GM21528 (cell line): ENCODE measurements around the gene ZNF684.
A peak's percentile ranks its signal among the peaks of the same experiment; 100 is the strongest.
"Not testable (repeated sequence)": the region's sequence is repeated elsewhere in the genome, so short reads cannot be mapped to it uniquely, and the experiment has no call there.

Experiments used
- ATAC-seq: cut with Tn5 transposase; IDR thresholded peaks from one replicate; pipeline ENCODE4 v1.9.1; 2021; ENCODE audit warnings: mild to moderate bottlenecking, moderate library complexity; ENCODE audit not compliant: unreplicated experiment, low FRiP score

Gene ZNF684

DNA sequence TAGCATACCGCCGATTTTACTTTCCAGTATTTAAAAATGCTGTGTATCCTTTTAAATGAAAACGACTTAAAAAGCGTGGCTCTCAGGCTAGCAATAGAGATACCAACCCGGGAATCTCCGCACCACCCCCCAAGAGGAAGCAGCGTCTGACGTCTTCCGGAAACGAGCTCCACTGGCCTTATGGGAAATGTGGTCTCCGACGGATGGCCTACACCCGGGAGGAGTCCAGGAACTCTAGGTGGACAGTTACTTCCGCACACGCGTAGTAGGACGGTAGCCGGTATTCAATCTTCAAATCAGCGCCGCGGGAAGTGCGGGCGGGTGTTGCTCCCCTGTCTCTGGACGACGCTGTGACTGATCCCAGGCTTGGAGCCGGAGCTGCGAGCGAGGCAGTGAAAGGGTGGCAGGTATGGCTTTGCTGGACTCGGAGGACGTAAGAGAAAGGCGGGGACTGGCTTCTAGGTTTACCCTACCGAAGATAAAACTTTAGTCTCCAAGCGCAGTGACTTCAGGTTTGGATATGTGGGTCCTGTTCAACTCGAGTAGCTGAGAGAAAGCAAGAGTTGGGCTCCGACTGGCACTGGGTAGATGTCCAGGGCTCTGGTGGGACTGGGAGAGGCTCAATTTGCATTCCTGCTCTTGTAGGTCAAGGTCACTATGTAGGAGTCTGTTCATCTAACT, at the start of gene ZNF684:
Gene ZNF684, plus strand, starts transcription at position 257 of the 681 bp plus-strand sequence. CDS start 1,530 bp downstream, outside the sequence.
- ATAC-seq, result peak; percentile 96

GRCh38 chr1:40495315-40495903, 36.0 kb upstream of the ZNF684 start:
- no peak for ATAC-seq

DNA sequence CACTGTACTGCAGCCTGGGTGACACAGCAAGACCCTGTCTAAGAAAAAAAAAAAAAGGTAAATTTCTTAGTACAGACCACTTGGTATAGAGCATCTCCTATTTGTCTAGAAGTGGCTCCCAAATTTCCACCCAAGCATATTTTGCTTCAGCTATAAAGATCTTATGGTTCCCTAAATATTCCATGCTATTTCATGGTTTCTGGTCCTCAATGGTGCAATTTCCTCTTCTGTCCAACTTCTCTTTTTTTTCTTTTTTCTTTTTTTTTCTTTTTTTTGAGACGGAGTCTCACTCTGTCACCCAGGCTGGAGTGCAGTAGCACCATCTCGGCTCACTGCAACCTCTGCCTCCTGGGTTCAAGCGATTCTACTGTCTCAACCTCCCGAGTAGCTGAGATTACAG, 28.8 kb upstream of the ZNF684 start:
- ATAC-seq, result not testable (repeated sequence)

DNA sequence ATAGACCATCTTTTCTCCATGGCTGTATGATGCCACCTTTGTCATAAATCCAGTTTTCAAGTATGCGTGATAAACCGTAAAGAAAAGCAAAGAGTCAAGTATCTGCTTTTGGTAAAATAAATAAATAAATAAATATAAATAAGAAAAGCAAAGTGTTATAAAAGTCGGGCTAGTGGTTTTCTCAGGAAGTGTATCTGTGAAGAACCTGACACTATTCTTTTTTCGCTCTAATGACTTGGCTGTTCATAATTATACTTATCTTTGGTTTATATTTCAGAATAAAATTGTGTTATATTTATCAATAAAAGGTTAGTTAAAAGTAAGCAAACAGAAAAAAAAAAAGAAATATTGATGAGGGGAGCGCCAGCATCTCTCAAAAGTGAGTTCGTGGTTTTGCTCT, 23.5 kb upstream of the ZNF684 start:
- ATAC-seq, result no peak

- ATAC-seq, result peak; percentile 87
Measured at GRCh38 chr1:40508375-40509341, 22.8 kb upstream of the ZNF684 start, which contains the start of gene EXO5. EXO5 (plus strand) TSS chr1:40508767; CDS start chr1:40514545, 5,778 bp downstream.

- ATAC-seq, result no peak
Measured at GRCh38 chr1:40519517-40519916, 11.9 kb upstream of the ZNF684 start.

DNA sequence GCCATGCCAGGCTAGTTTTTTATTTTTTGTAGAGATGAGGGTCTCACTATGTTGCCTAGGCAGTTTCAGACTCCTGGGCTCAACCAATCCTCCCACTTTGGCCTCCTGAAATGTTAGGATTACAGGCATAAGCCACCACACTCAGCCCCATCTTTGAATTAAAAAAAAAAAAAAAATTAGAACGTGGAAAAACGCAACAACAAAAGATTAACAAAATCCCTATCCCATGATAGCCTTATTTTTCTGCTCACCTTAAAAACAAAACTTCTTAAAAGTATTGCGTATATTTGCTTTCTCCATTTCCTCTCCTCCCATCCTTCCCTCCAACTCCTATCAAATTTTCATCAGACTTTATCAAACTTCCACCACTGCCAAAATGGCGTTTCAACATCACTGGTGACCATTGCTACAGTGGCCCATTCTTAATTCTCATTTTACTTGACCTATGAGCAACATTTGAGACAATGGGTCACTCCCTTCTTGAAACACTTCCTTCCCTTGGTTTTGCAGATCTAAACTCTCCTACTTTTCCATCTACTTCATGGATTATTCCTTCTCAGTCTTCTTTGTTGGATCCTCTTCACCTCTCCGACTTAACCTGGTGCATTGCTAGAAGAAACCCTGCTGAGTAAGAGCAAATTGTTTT, 579 bp upstream of the ZNF684 start:
- ATAC-seq, result no peak

DNA sequence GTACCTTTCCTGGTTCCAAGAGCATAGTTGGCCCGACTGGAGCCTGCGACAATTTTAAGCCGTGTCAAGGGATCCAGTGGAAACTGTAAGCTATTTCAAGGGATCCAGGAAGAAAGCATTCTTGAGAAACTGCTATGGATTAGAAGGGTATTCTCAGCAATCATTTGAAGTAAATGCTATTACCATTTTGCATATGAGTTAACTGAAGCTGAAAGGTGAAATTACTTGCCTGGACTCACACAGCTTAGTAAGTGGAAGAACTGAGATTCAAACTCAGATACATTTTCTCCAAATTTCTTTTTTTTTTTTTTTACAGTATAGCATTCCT, 589 bp downstream of the ZNF684 start:
- ATAC-seq, result no peak

- ATAC-seq, result peak; percentile 45
Measured at GRCh38 chr1:40532844-40533424, 1.5 kb downstream of the ZNF684 start.

DNA sequence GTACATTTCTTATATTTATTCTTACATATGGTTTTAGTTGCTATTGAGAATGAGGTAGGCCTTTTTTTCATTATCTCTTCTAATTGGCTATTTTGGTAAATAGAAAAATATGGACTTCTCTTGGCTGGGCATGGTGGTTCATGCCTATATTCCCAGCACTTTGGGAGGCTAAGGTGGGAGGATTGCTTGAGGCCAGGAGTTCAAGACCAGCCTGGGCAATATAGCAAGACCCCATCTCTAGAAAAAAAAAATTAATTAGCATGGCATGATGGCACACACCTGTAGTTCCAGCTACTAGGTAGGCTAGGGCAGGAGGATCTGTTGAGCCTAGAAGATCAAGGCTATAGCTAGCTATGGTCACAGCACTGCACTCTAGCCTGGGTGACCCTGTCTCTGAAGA, 3.2 kb downstream of the ZNF684 start:
- ATAC-seq, result no peak

- no peak for ATAC-seq
Measured at GRCh38 chr1:40535732-40536131, 4.3 kb downstream of the ZNF684 start.

- ATAC-seq, result no peak
Measured at GRCh38 chr1:40539338-40539737, 7.9 kb downstream of the ZNF684 start.

- ATAC-seq, result no peak
Measured at GRCh38 chr1:40546957-40547356, 15.5 kb downstream of the ZNF684 start.

DNA sequence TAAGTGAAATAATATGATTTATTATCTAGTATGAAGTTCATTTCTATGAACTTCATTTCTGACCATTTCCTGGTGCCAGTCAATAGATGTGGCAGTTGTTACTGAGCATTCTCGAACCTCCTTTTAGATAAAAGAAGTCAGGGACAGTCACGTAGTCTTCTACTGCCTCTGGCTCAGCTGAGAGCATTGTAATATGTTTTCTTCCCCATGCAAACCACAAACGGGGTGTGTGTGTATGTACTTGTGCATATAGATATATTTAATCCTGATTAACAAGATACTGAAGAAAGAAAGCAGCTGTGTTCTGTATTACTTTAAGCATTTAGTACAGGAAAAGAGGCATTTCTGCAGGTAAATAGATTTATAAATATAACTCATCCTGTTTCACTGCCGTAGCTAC, 21.6 kb downstream of the ZNF684 start:
- no peak for ATAC-seq

DNA sequence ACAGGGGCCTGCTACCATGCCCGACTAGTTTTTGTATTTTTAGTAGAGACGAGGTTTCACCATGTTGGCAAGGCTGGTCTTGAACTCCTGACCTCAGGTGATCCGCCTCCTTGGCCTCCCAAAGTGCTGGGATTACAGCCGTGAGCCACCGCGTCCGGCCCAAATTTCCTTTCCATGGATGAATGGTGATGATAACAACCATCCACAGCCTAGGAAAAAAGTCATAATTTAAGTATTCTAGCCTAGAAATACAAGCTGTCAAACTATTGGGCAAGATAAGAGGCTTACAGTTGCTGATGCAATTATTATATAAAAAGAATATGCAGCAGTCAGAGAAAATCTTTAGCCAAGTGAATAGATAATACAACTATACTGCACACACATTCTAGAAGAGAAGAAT, 23.4 kb downstream of the ZNF684 start:
- not testable (repeated sequence) for ATAC-seq

GRCh38 chr1:40556121-40556520, 24.7 kb downstream of the ZNF684 start:
- no peak for ATAC-seq

DNA sequence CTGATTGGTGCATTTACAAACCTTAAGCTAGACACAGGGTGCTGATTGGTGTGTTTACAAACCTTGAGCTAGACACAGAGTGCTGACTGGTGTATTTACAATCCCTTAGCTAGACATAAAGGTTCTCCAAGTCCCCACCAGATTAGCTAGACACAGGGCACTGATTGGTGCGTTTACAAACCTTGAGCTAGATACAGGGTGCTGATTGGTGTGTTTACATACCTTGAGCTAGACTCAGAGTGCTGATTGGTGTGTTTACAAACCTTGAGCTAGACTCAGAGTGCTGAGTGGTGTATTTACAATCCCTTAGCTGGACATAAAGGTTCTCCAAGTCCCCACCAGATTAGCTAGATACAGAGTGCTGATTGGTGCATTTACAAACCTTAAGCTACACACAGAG, 26.8 kb downstream of the ZNF684 start:
- not testable (repeated sequence) for ATAC-seq

- ATAC-seq, result no peak
Measured at GRCh38 chr1:40562185-40562584, 30.7 kb downstream of the ZNF684 start.

GRCh38 chr1:40563266-40563665, 31.8 kb downstream of the ZNF684 start:
- no peak for ATAC-seq

GRCh38 chr1:40564506-40564905, 33.1 kb downstream of the ZNF684 start:
- ATAC-seq, result no peak
